Neuronal stem cell (in vitro differentiated cells): ENCODE results near the gene PNPLA3.

Experiments
- DNase-seq: peaks from one replicate; pipeline ENCODE4 v3.0.0-alpha.2; 2013; ENCODE audit warnings: low spot score
- H2AFZ ChIP-seq: one replicate; pipeline ENCODE4 v1.6.1; 2013; ENCODE audit warnings: mild to moderate bottlenecking, low read length, inconsistent platforms
- H2AK5ac ChIP-seq: 2 replicates; pipeline ENCODE4 v1.6.1; 2013; ENCODE audit warnings: low read depth, mild to moderate bottlenecking, inconsistent platforms, low read length, moderate library complexity, mixed read lengths
- H2BK120ac ChIP-seq: 2 replicates; pipeline ENCODE4 v1.6.1; 2013; ENCODE audit warnings: low read depth, mild to moderate bottlenecking, inconsistent platforms, low read length, moderate library complexity, mixed read lengths
- H2BK12ac ChIP-seq: one replicate; pipeline ENCODE4 v1.6.1; 2013; ENCODE audit warnings: low read length, inconsistent platforms
- H2BK15ac ChIP-seq: 2 replicates; pipeline ENCODE4 v1.6.1; 2013; ENCODE audit warnings: mild to moderate bottlenecking, low read length, inconsistent platforms, mixed read lengths
- H2BK5ac ChIP-seq: one replicate; pipeline ENCODE4 v1.6.1; 2013; ENCODE audit warnings: inconsistent platforms, mild to moderate bottlenecking, low read length, moderate library complexity
- H3K14ac ChIP-seq: one replicate; pipeline ENCODE4 v1.6.1; 2013; ENCODE audit warnings: low read length, inconsistent platforms
- H3K18ac ChIP-seq: 2 replicates; pipeline ENCODE4 v1.6.1; 2013; ENCODE audit warnings: low read length, inconsistent platforms
- H3K23ac ChIP-seq: 2 replicates; pipeline ENCODE4 v1.6.1; 2013; ENCODE audit warnings: low read depth, mild to moderate bottlenecking, mixed read lengths, low read length, inconsistent platforms; ENCODE audit not compliant: poor library complexity
- H3K27ac ChIP-seq: replicated peaks from 3 replicates; pipeline ENCODE4 v1.5.1; 2013; ENCODE audit warnings: low read length, inconsistent platforms
- H3K27me3 ChIP-seq, 3 experiments: 2 replicates each; pipeline ENCODE4 v1.6.1; 2013; ENCODE audit warnings: low read length in 3 of 3, mild to moderate bottlenecking in 2 of 3, inconsistent platforms in 1 of 3, low read depth in 1 of 3, mixed read lengths in 1 of 3, moderate library complexity in 1 of 3; ENCODE audit not compliant: control insufficient read depth in 3 of 3, insufficient read depth in 3 of 3
- H3K36me3 ChIP-seq, 2 donors: replicated peaks in 1 of 2; 2 replicates each; pipeline ENCODE4 v1.6.1; 2013; ENCODE audit warnings: low read length in 2 of 2; ENCODE audit not compliant: control insufficient read depth in 2 of 2, insufficient read depth in 2 of 2
- H3K4ac ChIP-seq: 2 replicates; pipeline ENCODE4 v1.6.1; 2013; ENCODE audit warnings: inconsistent platforms, mild to moderate bottlenecking, low read length, moderate library complexity
- H3K4me1 ChIP-seq, 2 donors: 1 replicate in 1 of 2; 2 replicates in 1 of 2; pipeline ENCODE4 v1.6.1; 2013; ENCODE audit warnings: low read length in 2 of 2, low read depth in 1 of 2; ENCODE audit not compliant: control insufficient read depth in 2 of 2, insufficient read depth in 1 of 2
- H3K4me2 ChIP-seq: one replicate; pipeline ENCODE4 v1.6.1; 2013; ENCODE audit warnings: mild to moderate bottlenecking, low read length, inconsistent platforms; ENCODE audit not compliant: insufficient read depth, poor library complexity, severe bottlenecking
- H3K4me3 ChIP-seq, 2 donors: 2 replicates each; pipeline ENCODE4 v1.5.1; 2013; ENCODE audit warnings: low read length in 2 of 2, mild to moderate bottlenecking in 2 of 2, inconsistent platforms in 1 of 2, moderate library complexity in 1 of 2
- H3K79me1 ChIP-seq: one replicate; pipeline ENCODE4 v1.6.1; 2013; ENCODE audit warnings: low read depth, mild to moderate bottlenecking, inconsistent platforms, low read length, moderate library complexity
- H3K9ac ChIP-seq: one replicate; pipeline ENCODE4 v1.6.1; 2013; ENCODE audit warnings: mild to moderate bottlenecking, low read depth, low read length, inconsistent platforms; ENCODE audit not compliant: poor library complexity
- H3K9me3 ChIP-seq, 2 donors: replicated peaks in 1 of 2; 2 replicates each; pipeline versions ENCODE3 to v1.6.1; 2013; ENCODE audit warnings: low read length in 2 of 2, mild to moderate bottlenecking in 2 of 2, inconsistent platforms in 1 of 2, low read depth in 1 of 2, mixed read lengths in 1 of 2, moderate library complexity in 1 of 2; ENCODE audit not compliant: control insufficient read depth in 2 of 2, insufficient read depth in 1 of 2
- H4K8ac ChIP-seq: one replicate; pipeline ENCODE4 v1.6.1; 2013; ENCODE audit warnings: low read depth, mild to moderate bottlenecking, inconsistent platforms, low read length, moderate library complexity
- H4K91ac ChIP-seq: one replicate; pipeline ENCODE4 v1.6.1; 2013; ENCODE audit warnings: low read length, low read depth, mild to moderate bottlenecking, inconsistent platforms; ENCODE audit not compliant: poor library complexity
- WGBS, 2 donors: extraction: QIAGEN DNeasy Blood & Tissue Kit; methylation state at CpG; one replicate each; pipeline ENCODE4 v1.1.7; 2013; ENCODE audit warnings: missing lambda C conversion rate in 2 of 2, mixed read lengths in 1 of 2; ENCODE audit not compliant: insufficient read length in 2 of 2, insufficient replicate concordance in 1 of 2; ENCODE audit errors: extremely low coverage in 2 of 2; 5-methylcytosine and 5-hydroxymethylcytosine counted together

The PNPLA3 gene

DNA sequence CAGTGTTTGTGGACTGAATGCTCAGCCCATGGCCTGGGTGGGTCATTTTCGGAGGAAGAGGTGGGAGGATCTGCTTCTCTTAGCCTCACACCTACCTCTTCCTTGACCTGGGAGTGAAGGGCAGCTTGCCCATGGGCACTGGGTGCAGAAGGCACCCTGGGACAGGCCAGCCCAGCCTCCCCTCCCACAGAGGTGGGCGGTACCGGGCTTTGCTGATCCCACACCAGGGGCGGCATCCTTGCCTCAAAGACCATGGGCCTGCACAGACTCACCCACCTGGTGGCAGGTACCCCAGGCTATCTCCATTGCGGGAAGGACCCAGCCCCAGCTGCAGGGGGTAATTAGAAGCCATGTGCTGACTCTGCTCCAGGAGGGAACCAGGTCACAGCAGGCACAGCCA is 30.3 kb upstream of the PNPLA3 start:
- H3K4ac ChIP-seq: no peak overlapping the region
- H2AFZ ChIP-seq: no peak overlapping the region
- DNase-seq: no peak
- H2BK15ac ChIP-seq: peak overlapping the region; percentile 74
- no peak overlapping the region for H3K27ac ChIP-seq
- peaks cover 0 to 8% of the 10 kb centered on the region in 2 donors for H3K4me1 ChIP-seq
- H2AK5ac ChIP-seq: no peak overlapping the region
- H3K4me3 ChIP-seq: no peak overlapping the region
- peak overlapping the region; percentile 25 for H3K18ac ChIP-seq
- peak overlapping the region; percentile 9 for H2BK5ac ChIP-seq
- peaks cover 16 to 85% (median 39%) of the 10 kb centered on the region in 3 experiments for H3K27me3 ChIP-seq
- H3K4me2 ChIP-seq: no peak overlapping the region
- H2BK120ac ChIP-seq: no peak overlapping the region
- no peaks in the 10 kb centered on the region for H3K9me3 ChIP-seq
- H3K79me1 ChIP-seq: no peaks in the 10 kb centered on the region
- H3K9ac ChIP-seq: peak overlapping the region; percentile 18
- WGBS, 2 donors: no CpG with 5 or more reads among the region's 5 CpGs
- H2BK12ac ChIP-seq: peak overlapping the region; percentile 5
- peak overlapping the region; percentile 1 for H3K14ac ChIP-seq
- no peak overlapping the region for H4K8ac ChIP-seq
- H3K36me3 ChIP-seq: no peaks in the 10 kb centered on the region
- no peak overlapping the region for H4K91ac ChIP-seq
- H3K23ac ChIP-seq: no peak overlapping the region

DNA sequence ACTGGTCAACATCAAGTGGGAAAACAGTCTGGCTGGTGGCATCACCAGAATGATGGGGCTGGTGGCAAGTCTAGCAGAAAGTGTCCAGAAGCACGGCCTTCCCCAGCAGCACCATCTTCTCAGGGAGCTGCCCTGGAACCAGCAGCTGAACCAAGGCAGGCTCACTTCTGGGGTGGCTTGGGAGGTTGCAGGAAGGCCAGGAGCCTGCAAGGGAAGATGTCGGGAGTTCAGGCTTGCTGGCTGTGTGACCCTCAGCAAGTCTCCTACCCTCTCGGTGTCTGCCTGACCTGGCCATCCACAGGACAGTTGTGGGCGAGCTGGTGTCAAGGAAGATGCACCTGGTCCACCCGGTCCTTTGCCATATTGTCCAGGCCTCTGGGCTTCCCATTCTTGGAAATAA is 29.5 kb upstream of the PNPLA3 start:
- Histone ChIP-seq H2BK5ac (no peak overlapping the region), H3K14ac (no peak overlapping the region), H2BK120ac (no peak overlapping the region), H3K23ac (no peak overlapping the region), H2AFZ (no peak overlapping the region), H4K91ac (no peak overlapping the region), H3K18ac (no peak overlapping the region), H3K4me2 (no peak overlapping the region), H3K36me3 (no peaks in the 10 kb centered on the region), H3K4me3 (no peak overlapping the region), H3K27ac (no peak overlapping the region), H3K4ac (no peak overlapping the region), H3K79me1 (no peaks in the 10 kb centered on the region), H3K27me3 (peaks cover 16 to 82% (median 39%) of the 10 kb centered on the region in 3 experiments), H3K9me3 (no peaks in the 10 kb centered on the region), H3K4me1 (peaks cover 0 to 8% of the 10 kb centered on the region in 2 donors), H2AK5ac (no peak overlapping the region), H4K8ac (no peak overlapping the region), H3K9ac (no peak overlapping the region), H2BK12ac (no peak overlapping the region), H2BK15ac (no peak overlapping the region)
- no CpG with 5 or more reads among the region's 5 CpGs for WGBS, 2 donors
- no peak for DNase-seq

DNA sequence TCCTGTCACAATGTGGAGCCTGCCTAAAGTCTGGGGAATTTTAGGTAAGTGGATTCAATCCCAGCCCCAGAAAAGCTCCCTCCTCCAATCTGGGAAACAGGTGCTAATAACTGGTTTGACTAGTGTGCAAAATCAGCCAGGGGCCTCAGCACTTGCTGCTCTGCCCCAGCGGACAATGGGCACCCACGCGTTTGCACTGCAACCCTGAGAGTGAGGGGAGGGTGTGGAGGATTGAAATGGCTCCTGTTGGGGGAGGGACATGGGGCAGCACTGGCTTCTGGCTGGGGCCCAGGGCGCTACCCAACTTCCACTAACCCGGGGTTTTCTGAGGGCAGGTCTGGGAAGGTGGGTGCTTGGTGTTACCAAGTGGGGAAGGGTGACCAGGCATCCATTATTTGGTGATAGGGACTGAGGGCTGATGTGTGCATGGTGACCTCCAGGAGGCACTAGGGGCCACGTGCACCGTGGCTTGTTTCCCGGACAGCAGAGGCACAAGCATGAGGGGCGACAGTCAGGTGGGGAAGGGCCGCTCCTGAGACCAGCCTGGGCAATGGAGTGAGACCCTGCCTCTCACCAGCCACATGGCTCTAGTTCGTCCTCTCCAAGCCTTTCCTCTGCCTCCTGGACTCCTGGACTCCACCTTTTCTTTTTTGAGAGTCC is 27.5 kb upstream of the PNPLA3 start:
- Histone ChIP-seq H3K18ac (peak overlapping the region; percentile 86), H3K9ac (no peak overlapping the region), H2BK15ac (peak overlapping the region; percentile 68), H3K14ac (no peak overlapping the region), H3K27ac (no peak overlapping the region), H2AFZ (no peak overlapping the region), H3K23ac (peak overlapping the region; percentile 39), H4K8ac (no peak overlapping the region), H3K4me3 (no peak overlapping the region), H3K79me1 (no peaks in the 10 kb centered on the region), H2BK5ac (no peak overlapping the region), H2BK120ac (no peak overlapping the region), H2AK5ac (no peak overlapping the region), H4K91ac (no peak overlapping the region), H3K27me3 (peaks cover 11 to 72% (median 21%) of the 10 kb centered on the region in 3 experiments), H3K4me2 (no peak overlapping the region), H3K4me1 (peaks cover 0 to 6% of the 10 kb centered on the region in 2 donors), H3K36me3 (no peaks in the 10 kb centered on the region), H2BK12ac (no peak overlapping the region), H3K4ac (no peak overlapping the region), H3K9me3 (no peaks in the 10 kb centered on the region)
- no peak for DNase-seq
- WGBS, 2 donors: no CpG with 5 or more reads among the region's 11 CpGs

GRCh38 chr22:43897751-43898261 is 25.8 kb upstream of the PNPLA3 start:
- Histone ChIP-seq H3K18ac (peak overlapping the region; percentile 5), H4K8ac (no peak overlapping the region), H3K23ac (no peak overlapping the region), H2AK5ac (no peak overlapping the region), H2AFZ (no peak overlapping the region), H2BK120ac (no peak overlapping the region), H4K91ac (no peak overlapping the region), H3K27ac (no peak overlapping the region), H3K4me2 (no peak overlapping the region), H3K4ac (no peak overlapping the region), H3K4me3 (no peak overlapping the region), H2BK5ac (no peak overlapping the region), H3K9me3 (no peaks in the 10 kb centered on the region), H3K14ac (no peak overlapping the region), H3K4me1 (no peaks in the 10 kb centered on the region), H3K9ac (no peak overlapping the region), H3K27me3 (peaks cover 0 to 55% (median 6%) of the 10 kb centered on the region in 3 experiments), H3K36me3 (no peaks in the 10 kb centered on the region), H2BK15ac (no peak overlapping the region), H2BK12ac (no peak overlapping the region), H3K79me1 (no peaks in the 10 kb centered on the region)
- WGBS, 2 donors: no CpG with 5 or more reads among the region's 12 CpGs
- DNase-seq: no peak
